ENCODE measurements around the gene SLC5A2.

- TF ChIP-seq CTCF (IDR thresholded peaks at IDR 0.05) (no peak), POLR2A (IDR thresholded peaks at IDR 0.05) (no peak)
These were observed 52.8 kb downstream of the SLC5A2 start for GRCh38 chr16:31535737-31536136.
